ENCODE measurements around the gene PRUNE2.

Gene PRUNE2

GRCh38 chr9:76697554-76697953, 208.4 kb downstream of the PRUNE2 start:
- peaks cover 3 to 9% (median 9%) of the 10 kb centered on the region in 3 donors for H3K36me3 ChIP-seq
- no peak for TF ChIP-seq CTCF (IDR thresholded peaks at IDR 0.05)
- no peaks in the 10 kb centered on the region for H3K9me3 ChIP-seq
- intact Hi-C loops (cut with DNase I; ENCODE audit: low total_unique reads) = no loop called here
- H3K4me1 ChIP-seq = peaks cover 0 to 54% (median 9%) of the 10 kb centered on the region in 4 donors
- no peak for DNase-seq
- no peak overlapping the region for H3K4me3 ChIP-seq
- no peak overlapping the region for H3K27ac ChIP-seq
- H3K27me3 ChIP-seq = no peaks in the 10 kb centered on the region

- Histone ChIP-seq H3K36me3 (peaks cover 0 to 6% (median 5%) of the 10 kb centered on the region in 3 donors), H3K4me1 (peaks cover 0 to 54% (median 13%) of the 10 kb centered on the region in 4 donors), H3K27me3 (no peaks in the 10 kb centered on the region), H3K9me3 (no peaks in the 10 kb centered on the region), H3K27ac (no peak overlapping the region), H3K4me3 (no peak overlapping the region)
- TF ChIP-seq CTCF (IDR thresholded peaks at IDR 0.05) = no peak
- DNase-seq = no peak
- intact Hi-C loops (cut with DNase I; ENCODE audit: low total_unique reads) = no loop called here
These were observed 208.8 kb downstream of the PRUNE2 start for GRCh38 chr9:76697081-76697480.

- H3K36me3 ChIP-seq = no peaks in the 10 kb centered on the region
- H3K4me1 ChIP-seq = peaks cover 0 to 55% (median 15%) of the 10 kb centered on the region in 4 donors
- DNase-seq = no peak
- H3K27me3 ChIP-seq = no peaks in the 10 kb centered on the region
- no peak overlapping the region for H3K27ac ChIP-seq
- TF ChIP-seq CTCF (IDR thresholded peaks at IDR 0.05) = no peak
- no peaks in the 10 kb centered on the region for H3K9me3 ChIP-seq
- H3K4me3 ChIP-seq = no peak overlapping the region
- intact Hi-C loops (cut with DNase I; ENCODE audit: low total_unique reads) = no loop called here
These were observed 212.0 kb downstream of the PRUNE2 start for GRCh38 chr9:76693912-76694311.

GRCh38 chr9:76692458-76693129, 213.3 kb downstream of the PRUNE2 start:
- H3K27me3 ChIP-seq = no peaks in the 10 kb centered on the region
- peak overlapping the region; percentile 28 to 30 for H3K4me3 ChIP-seq
- H3K36me3 ChIP-seq = no peaks in the 10 kb centered on the region
- intact Hi-C loops (cut with DNase I; ENCODE audit: low total_unique reads) = no loop called here
- TF ChIP-seq CTCF (IDR thresholded peaks at IDR 0.05) = no peak
- DNase-seq = no peak
- no peak overlapping the region for H3K27ac ChIP-seq
- peaks cover 0 to 66% (median 25%) of the 10 kb centered on the region in 4 donors for H3K4me1 ChIP-seq
- H3K9me3 ChIP-seq = no peaks in the 10 kb centered on the region

GRCh38 chr9:76691517-76692313, 214.2 kb downstream of the PRUNE2 start:
- Histone ChIP-seq H3K36me3 (no peaks in the 10 kb centered on the region), H3K4me1 (peaks cover 0 to 69% (median 30%) of the 10 kb centered on the region in 4 donors), H3K9me3 (no peaks in the 10 kb centered on the region), H3K4me3 (peak overlapping the region; percentile 28 to 30), H3K27me3 (no peaks in the 10 kb centered on the region), H3K27ac (peak overlapping the region in 1 of 2 donors; percentile 34)
- no peak for TF ChIP-seq CTCF (IDR thresholded peaks at IDR 0.05)
- no peak for DNase-seq
- intact Hi-C loops (cut with DNase I; ENCODE audit: low total_unique reads) = no loop called here
